NCI-H2107 treated with DMSO at 0.1 percent for 48 hours (cell line): ENCODE measurements around the gene GPHN.
"Not testable (repeated sequence)": the region's sequence is repeated elsewhere in the genome, so short reads cannot be mapped to it uniquely, and the experiment has no call there.

Source experiments
- DNase-seq: peaks from one replicate; lab custom pipeline; 2025; ENCODE audit not compliant: unreplicated experiment; lab: John Stamatoyannopoulos, UW

GPHN gene

GRCh38 chr14:66758031-66758613, 250.2 kb downstream of the GPHN start:
- no peak for DNase-seq

DNA sequence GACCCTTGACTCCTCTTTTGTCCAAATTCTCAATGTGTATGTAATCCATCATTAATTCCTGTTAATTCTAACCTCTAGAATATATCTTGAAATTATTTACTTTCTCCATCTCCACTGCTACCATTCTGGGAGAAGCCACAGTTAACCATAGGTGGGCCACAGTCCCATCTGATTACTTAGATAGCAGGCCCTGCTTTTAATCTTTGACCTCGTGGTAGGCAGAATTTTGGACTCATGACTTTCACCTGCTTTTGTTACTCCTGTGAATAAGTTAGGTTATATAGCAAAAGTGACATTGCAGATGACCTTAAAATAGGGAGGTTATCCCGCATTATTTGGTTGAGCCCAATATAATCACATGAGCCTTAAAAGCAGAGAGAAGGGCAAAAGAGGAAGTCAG, 264.2 kb downstream of the GPHN start:
- DNase-seq = no peak

GRCh38 chr14:66782853-66783252, 274.9 kb downstream of the GPHN start:
- no peak for DNase-seq

GRCh38 chr14:66790101-66790500, 282.2 kb downstream of the GPHN start:
- no peak for DNase-seq

DNA sequence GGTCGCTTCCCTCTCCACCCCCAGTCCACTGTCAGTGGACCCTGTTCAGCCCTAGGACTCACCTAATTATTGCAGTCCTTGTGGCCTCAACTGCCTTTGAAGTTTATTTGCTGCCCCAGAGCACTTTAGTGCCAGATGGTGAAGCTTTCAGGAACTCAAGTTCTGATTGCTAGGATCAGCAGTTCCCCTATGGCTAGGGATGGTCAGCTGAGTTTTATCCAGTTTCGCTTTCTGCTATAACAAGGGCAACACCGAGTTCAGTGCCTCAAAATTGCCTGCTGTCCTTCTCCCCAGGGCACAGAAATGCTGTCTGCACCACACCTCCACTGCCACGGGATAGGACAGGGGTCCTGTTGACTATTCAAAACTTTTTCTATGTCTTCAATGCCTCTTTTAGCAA, 295.0 kb downstream of the GPHN start:
- DNase-seq = no peak

DNA sequence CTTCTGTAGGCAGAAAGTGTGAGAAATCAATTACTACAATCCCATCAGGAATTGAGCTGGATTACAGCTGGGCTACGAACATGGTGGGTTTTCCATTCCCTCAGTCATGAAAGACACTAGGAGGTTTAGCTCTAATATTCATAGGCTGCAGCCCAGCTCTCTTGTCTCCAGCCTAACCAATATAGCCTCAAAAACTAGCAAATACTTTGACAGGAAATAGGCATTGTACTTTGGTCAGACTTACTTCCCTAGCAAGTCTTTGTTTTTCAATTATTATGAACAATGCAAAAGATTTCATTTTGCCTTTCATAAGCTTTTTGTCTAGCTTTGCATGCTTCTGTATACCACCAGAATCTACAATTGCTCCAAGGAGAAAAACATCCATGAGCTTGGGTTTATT, 296.2 kb downstream of the GPHN start:
- no peak for DNase-seq

- DNase-seq = no peak
Observed at GRCh38 chr14:66813636-66814035, 305.7 kb downstream of the GPHN start.

DNA sequence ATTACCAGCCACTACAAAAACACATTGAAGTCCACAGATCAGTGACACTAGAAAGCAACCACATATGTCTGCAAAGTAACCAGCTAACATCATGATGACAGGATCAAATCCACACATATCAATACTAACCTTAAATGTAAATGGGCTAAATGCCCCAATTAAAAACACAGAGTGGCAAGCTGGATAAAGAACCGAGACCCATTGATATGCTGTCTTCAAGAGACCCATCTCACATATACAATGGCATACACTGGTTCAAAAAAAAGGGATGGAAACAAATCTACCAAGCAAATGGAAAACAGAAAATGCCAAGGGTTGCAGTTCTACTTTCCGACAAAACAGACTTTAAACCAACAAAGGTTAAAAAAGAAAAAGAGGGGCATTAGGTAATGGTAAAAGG, 307.7 kb downstream of the GPHN start:
- DNase-seq = no peak

GRCh38 chr14:66824251-66824650, 316.3 kb downstream of the GPHN start:
- no peak for DNase-seq

DNA sequence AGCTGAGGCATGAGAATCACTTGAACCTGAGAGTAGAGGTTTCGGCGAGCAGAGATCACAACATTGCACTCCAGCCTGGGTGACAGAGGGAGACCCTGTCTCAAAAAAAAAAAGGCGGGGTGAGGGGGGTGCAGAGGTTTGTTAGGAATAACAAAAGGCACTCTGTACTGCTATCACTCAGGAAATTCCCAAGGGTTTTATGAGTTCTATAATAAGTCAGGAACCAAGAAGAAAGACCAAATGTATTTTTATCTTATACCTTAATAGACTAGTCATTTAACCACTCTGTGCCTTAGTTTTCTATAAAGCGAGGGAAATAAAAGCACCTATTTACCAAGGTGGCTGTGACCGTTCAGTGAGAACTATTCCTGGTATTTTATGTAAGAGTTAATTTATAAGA, 319.2 kb downstream of the GPHN start:
- no peak for DNase-seq

- no peak for DNase-seq
Observed at GRCh38 chr14:66831173-66831572, 323.2 kb downstream of the GPHN start.

GRCh38 chr14:66833816-66834215, 325.9 kb downstream of the GPHN start:
- DNase-seq = no peak

DNA sequence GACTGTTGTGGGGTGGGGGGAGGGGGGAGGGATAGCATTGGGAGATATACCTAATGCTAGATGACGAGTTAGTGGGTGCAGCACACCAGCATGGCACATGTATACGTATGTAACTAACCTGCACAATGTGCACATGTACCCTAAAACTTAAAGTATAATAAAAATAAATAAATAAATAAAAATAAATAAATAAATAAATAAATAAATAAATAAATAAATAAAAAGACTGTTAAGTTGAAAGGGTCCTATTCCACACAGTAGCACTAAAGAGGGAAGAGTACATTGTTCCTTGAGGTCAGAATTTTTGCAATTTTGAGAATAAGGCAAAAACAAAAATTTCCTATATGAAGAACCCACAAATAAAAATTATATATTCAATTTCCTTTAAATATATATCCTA, 329.5 kb downstream of the GPHN start:
- DNase-seq = not testable (repeated sequence)

GRCh38 chr14:66842911-66843512, 335.1 kb downstream of the GPHN start:
- DNase-seq = no peak

DNA sequence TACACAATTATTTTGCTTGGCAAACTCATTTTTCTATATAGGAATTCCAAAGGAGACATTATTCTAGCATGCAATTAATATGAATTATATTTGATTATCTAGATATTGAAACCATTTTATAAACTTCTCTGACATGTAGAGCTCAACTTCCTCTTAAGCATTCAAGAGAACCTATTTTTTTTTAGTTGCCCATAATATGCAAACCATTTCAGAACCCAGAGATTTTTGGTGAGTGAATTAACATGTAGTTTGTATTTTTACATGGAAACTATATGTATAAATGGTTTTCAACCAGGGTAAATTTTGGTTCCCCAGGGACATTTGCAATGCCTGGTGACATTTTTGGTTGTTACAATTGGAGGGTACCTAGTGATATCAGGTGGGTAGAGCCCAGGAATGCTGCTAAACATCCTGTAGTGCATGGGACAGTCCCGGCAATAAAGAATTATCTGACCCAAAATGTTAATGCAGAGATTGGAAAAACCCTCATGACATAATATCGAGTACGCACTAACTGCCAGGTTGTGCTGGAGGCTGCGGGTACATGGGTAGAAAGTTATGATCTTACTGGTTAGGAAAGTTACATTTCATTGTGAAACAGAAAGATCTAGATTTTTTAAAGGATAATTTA, 342.4 kb downstream of the GPHN start:
- no peak for DNase-seq

DNA sequence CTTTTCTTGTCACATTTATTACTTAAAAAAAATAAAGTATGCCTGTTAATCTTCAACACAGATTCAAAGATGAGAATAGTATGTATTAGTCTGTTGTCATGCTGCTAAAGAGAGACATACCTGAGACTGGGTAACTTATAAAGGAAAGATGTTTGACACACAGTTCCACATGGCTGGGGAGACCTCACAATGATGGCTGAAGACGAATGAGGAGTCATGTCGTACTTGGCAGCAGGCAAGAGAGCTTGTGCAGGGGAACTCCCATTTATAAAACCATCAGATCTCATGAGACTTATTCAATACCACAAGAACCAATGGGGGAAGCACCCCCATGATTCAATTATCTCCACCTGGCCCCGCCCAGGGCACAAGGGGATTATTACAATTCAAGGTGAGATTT, 345.4 kb downstream of the GPHN start:
- no peak for DNase-seq

GRCh38 chr14:66857867-66858266, 349.9 kb downstream of the GPHN start:
- no peak for DNase-seq

DNA sequence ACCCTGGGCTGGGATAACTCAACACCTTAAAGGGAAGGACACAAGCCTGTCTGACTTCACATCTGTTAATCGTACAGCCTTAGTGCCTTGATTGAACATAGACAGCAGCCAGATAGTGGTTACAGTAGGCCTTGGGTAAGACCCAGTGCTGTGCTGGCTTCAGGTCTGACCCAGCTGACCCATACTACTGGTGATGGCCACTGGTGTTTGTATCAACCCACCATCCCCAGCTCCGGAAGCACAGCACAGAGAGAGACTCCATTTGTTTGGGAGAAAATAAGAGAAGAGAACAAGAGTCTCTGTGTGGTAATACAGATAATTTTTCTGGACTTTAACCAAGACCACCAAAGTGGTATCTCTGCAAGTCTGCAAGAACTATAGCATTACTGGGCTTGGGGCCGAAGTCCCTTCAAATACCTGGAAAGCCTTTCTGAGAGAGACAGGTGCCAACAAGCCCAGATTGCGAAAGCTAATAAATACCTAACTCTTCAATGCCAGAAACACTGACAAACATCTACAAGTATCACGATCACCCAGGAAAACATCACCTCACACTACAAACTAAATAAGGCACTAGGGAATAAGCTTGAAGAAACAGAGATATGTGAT, 351.2 kb downstream of the GPHN start:
- DNase-seq = no peak

GRCh38 chr14:66881596-66881995, 373.6 kb downstream of the GPHN start:
- no peak for DNase-seq

DNA sequence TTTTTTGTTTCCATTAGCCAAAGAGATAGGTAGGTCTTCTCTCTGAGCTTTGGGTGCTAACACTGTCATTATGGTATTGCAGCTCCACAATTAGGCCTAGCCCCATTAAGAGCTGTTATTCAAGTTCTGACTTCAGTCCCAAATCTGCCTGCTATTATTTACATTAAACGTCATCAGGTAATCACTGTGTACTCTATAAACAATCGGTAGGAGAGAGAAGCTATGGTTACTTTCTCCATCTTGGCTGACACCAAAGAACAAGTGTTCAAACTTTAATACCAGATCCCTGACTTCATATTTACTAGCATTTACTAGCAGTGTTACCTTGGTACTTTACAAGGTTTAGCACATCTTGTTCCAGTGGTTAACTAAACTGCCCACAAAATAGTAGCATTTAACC, 376.2 kb downstream of the GPHN start:
- no peak for DNase-seq

DNA sequence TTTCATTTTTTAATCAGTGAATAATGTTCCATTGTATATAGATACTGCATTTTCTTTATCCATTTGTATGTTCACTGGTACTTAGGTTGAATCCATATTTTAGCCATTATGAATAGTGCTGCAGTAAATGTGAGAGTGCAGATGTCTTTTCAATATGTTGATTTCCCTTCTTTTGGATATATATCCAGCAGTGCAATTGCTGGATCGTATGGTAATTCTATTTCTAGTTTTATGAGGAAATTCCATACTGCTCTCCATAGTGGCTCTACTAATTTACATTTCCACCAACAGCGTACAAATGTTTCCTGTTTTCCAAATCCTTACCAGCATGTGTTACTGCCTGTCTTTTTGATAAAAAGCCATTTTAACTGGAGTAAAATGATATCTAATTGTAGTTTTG, 392.8 kb downstream of the GPHN start:
- DNase-seq = no peak

DNA sequence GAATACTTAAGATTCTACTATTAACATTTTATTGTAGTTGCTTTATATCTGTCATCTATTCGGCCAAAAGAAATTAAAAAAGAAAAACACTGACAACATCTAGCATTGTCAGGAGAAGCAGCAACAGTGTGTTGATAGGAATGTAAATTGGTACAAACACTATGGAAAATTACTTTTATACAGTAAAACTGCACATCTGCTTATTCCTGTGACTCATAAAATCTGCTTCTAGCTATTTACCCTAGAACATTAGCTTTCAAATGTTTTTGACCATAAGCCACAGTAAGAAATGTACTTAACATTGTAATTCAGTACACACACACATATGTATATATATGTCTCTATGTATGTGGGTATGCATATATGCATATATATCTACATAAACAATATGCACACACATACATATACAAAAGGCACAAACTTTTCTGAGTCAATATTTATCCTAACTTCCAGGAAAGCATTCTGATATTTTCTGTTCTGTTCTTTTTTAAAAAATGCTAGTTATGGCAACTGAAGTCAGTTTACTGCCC, 402.4 kb downstream of the GPHN start:
- no peak for DNase-seq
